Measurements from ENCODE around the gene TMOD3.

The TMOD3 gene

GRCh38 chr15:51825698-51826097 lies 3.8 kb upstream of the TMOD3 start:
- H3K4me3 ChIP-seq (ENCODE audit: low read depth, low read length), result no peak overlapping the region

- H3K4me3 ChIP-seq (ENCODE audit: low read depth, low read length), result no peak overlapping the region
Observed at GRCh38 chr15:51828621-51829375, 655 bp upstream of the TMOD3 start.

GRCh38 chr15:51830276-51830806 lies 888 bp downstream of the TMOD3 start:
- H3K4me3 ChIP-seq (ENCODE audit: low read depth, low read length), result peak overlapping the region; percentile 83

GRCh38 chr15:51833772-51834171 lies 4.3 kb downstream of the TMOD3 start:
- H3K4me3 ChIP-seq (ENCODE audit: low read depth, low read length), result no peak overlapping the region

GRCh38 chr15:51837792-51838251 lies 8.4 kb downstream of the TMOD3 start:
- H3K4me3 ChIP-seq (ENCODE audit: low read depth, low read length), result no peak overlapping the region

- no peak overlapping the region for H3K4me3 ChIP-seq (ENCODE audit: low read depth, low read length)
Observed at GRCh38 chr15:51838270-51838669, 8.8 kb downstream of the TMOD3 start.

GRCh38 chr15:51840692-51841091 lies 11.2 kb downstream of the TMOD3 start:
- H3K4me3 ChIP-seq (ENCODE audit: low read depth, low read length), result no peak overlapping the region

GRCh38 chr15:51841406-51842040 lies 12.1 kb downstream of the TMOD3 start:
- H3K4me3 ChIP-seq (ENCODE audit: low read depth, low read length), result no peak overlapping the region

- H3K4me3 ChIP-seq (ENCODE audit: low read depth, low read length), result no peak overlapping the region
Observed at GRCh38 chr15:51842265-51842664, 12.8 kb downstream of the TMOD3 start.

- H3K4me3 ChIP-seq (ENCODE audit: low read depth, low read length), result no peak overlapping the region
Observed at GRCh38 chr15:51842852-51843737, 13.6 kb downstream of the TMOD3 start.

GRCh38 chr15:51844747-51845426 lies 15.4 kb downstream of the TMOD3 start:
- H3K4me3 ChIP-seq (ENCODE audit: low read depth, low read length), result no peak overlapping the region

GRCh38 chr15:51846066-51846462 lies 16.6 kb downstream of the TMOD3 start:
- H3K4me3 ChIP-seq (ENCODE audit: low read depth, low read length), result no peak overlapping the region

- no peak overlapping the region for H3K4me3 ChIP-seq (ENCODE audit: low read depth, low read length)
Observed at GRCh38 chr15:51846463-51847230, 17.2 kb downstream of the TMOD3 start.

GRCh38 chr15:51848811-51849210 lies 19.4 kb downstream of the TMOD3 start:
- no peak overlapping the region for H3K4me3 ChIP-seq (ENCODE audit: low read depth, low read length)

GRCh38 chr15:51849860-51850259 lies 20.4 kb downstream of the TMOD3 start:
- H3K4me3 ChIP-seq (ENCODE audit: low read depth, low read length), result no peak overlapping the region

- H3K4me3 ChIP-seq (ENCODE audit: low read depth, low read length), result no peak overlapping the region
Observed at GRCh38 chr15:51853998-51854397, 24.5 kb downstream of the TMOD3 start.

GRCh38 chr15:51855612-51856011 lies 26.2 kb downstream of the TMOD3 start:
- no peak overlapping the region for H3K4me3 ChIP-seq (ENCODE audit: low read depth, low read length)

GRCh38 chr15:51856714-51857380 lies 27.4 kb downstream of the TMOD3 start:
- H3K4me3 ChIP-seq (ENCODE audit: low read depth, low read length), result no peak overlapping the region
